Measurements from ENCODE around the gene ZFP36L1.

DNA sequence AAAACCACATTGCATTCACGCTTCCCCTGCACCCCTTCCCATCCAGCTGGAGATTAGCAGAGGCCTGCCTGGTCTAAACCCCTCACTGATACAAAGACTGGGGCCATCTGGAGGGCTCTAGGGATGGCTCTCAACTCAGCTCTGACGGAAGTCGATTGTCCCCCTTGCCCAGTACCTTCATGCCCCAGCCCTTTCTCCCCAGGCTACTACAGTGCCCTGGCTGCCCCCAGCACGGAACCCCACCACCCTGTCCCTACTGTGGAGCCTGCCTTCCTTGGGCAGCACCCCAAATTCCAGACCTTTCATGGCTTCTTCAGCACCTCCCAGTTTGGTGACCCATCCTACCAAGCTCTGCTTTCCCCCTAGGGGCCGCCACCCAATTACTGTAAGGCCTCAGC, 25.6 kb downstream of the ZFP36L1 start:
- TF ChIP-seq, protein P1, sequence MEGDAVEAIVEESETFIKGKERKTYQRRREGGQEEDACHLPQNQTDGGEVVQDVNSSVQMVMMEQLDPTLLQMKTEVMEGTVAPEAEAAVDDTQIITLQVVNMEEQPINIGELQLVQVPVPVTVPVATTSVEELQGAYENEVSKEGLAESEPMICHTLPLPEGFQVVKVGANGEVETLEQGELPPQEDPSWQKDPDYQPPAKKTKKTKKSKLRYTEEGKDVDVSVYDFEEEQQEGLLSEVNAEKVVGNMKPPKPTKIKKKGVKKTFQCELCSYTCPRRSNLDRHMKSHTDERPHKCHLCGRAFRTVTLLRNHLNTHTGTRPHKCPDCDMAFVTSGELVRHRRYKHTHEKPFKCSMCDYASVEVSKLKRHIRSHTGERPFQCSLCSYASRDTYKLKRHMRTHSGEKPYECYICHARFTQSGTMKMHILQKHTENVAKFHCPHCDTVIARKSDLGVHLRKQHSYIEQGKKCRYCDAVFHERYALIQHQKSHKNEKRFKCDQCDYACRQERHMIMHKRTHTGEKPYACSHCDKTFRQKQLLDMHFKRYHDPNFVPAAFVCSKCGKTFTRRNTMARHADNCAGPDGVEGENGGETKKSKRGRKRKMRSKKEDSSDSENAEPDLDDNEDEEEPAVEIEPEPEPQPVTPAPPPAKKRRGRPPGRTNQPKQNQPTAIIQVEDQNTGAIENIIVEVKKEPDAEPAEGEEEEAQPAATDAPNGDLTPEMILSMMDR (IDR thresholded peaks at IDR 0.05), result no peak
- TF ChIP-seq EZH2phosphoT487 (IDR thresholded peaks at IDR 0.05) (no peak), EZH2 (IDR thresholded peaks at IDR 0.05) (no peak)
